Measurements from ENCODE around the gene WNT8B. TPM values are rescaled to one million over a fixed set of nuclear protein-coding genes. Genes with fewer than 3 reads are reported as not detected.
A peak's percentile ranks its signal among the peaks of the same experiment; 100 is the strongest.

The WNT8B gene
- not detected in 2 replicates for total RNA-seq (2014; rRNA removed; shearing (Covaris generic))

- DNase-seq: no peak
- Histone ChIP-seq H3K36me3 (no peaks in the 10 kb centered on the region), H3K27ac (no peak within 1 kb of the TSS), H3K4me1 (no peaks in the 10 kb centered on the region), H3K27me3 (peaks cover 10% of the 10 kb centered on the region; the same call in 1 of the 2 replicates), H3K4me3 (no peak within 1 kb of the TSS), H3K9me3 (replicated peaks) (no peaks in the 10 kb centered on the region; the same call in 1 of the 2 replicates)
These were observed at the start of gene WNT8B for GRCh38 chr10:100462709-100463108. WNT8B (plus strand) TSS chr10:100463009; CDS start chr10:100463169, 160 bp downstream.

- Histone ChIP-seq H3K27ac (no peak overlapping the region), H3K9me3 (replicated peaks) (no peaks in the 10 kb centered on the region; the same call in 1 of the 2 replicates), H3K4me1 (peaks cover 4% of the 10 kb centered on the region; the same call in 1 of the 2 replicates), H3K36me3 (no peaks in the 10 kb centered on the region), H3K27me3 (no peaks in the 10 kb centered on the region), H3K4me3 (no peak overlapping the region)
- DNase-seq: peak in 1 of 2 experiments; percentile 17
These were observed 49.6 kb upstream of the WNT8B start for GRCh38 chr10:100413173-100413572.

GRCh38 chr10:100419911-100420449, 42.8 kb upstream of the WNT8B start:
- no peak overlapping the region for H3K4me3 ChIP-seq
- H3K27ac ChIP-seq: no peak overlapping the region
- no peak for DNase-seq
- no peaks in the 10 kb centered on the region for H3K4me1 ChIP-seq
- H3K36me3 ChIP-seq: no peaks in the 10 kb centered on the region
- H3K27me3 ChIP-seq: peaks cover 11% of the 10 kb centered on the region; the same call in 1 of the 2 replicates
- H3K9me3 ChIP-seq (replicated peaks): peaks cover 1% of the 10 kb centered on the region; the same call in 1 of the 2 replicates

GRCh38 chr10:100427374-100427773, 35.4 kb upstream of the WNT8B start:
- H3K36me3 ChIP-seq: no peaks in the 10 kb centered on the region
- H3K9me3 ChIP-seq (replicated peaks): peaks cover 9% of the 10 kb centered on the region
- H3K4me3 ChIP-seq: no peak overlapping the region
- peaks cover 11% of the 10 kb centered on the region; the same call in 1 of the 2 replicates for H3K27me3 ChIP-seq
- H3K27ac ChIP-seq: no peak overlapping the region
- H3K4me1 ChIP-seq: no peaks in the 10 kb centered on the region; the same call in 1 of the 2 replicates
- DNase-seq: no peak

GRCh38 chr10:100433253-100434240, 29.3 kb upstream of the WNT8B start:
- Histone ChIP-seq H3K27ac (no peak overlapping the region), H3K4me1 (no peaks in the 10 kb centered on the region; the same call in 1 of the 2 replicates), H3K36me3 (no peaks in the 10 kb centered on the region), H3K9me3 (replicated peaks) (no peaks in the 10 kb centered on the region), H3K4me3 (no peak overlapping the region), H3K27me3 (peaks cover 7% of the 10 kb centered on the region; the same call in 1 of the 2 replicates)
- DNase-seq: peak; percentile 93 to 98

- Histone ChIP-seq H3K27ac (no peak overlapping the region), H3K4me1 (no peaks in the 10 kb centered on the region), H3K9me3 (replicated peaks) (no peaks in the 10 kb centered on the region), H3K4me3 (no peak overlapping the region), H3K36me3 (no peaks in the 10 kb centered on the region), H3K27me3 (no peaks in the 10 kb centered on the region)
- no peak for DNase-seq
These were observed 26.6 kb upstream of the WNT8B start for GRCh38 chr10:100436255-100436654.

GRCh38 chr10:100438674-100439315, 24.0 kb upstream of the WNT8B start:
- no peaks in the 10 kb centered on the region for H3K27me3 ChIP-seq
- H3K9me3 ChIP-seq (replicated peaks): no peaks in the 10 kb centered on the region
- no peaks in the 10 kb centered on the region for H3K36me3 ChIP-seq
- no peak overlapping the region for H3K4me3 ChIP-seq
- no peaks in the 10 kb centered on the region for H3K4me1 ChIP-seq
- no peak for DNase-seq
- H3K27ac ChIP-seq: no peak overlapping the region

- no peak overlapping the region for H3K4me3 ChIP-seq
- no peaks in the 10 kb centered on the region for H3K27me3 ChIP-seq
- DNase-seq: no peak
- H3K36me3 ChIP-seq: no peaks in the 10 kb centered on the region
- peaks cover 4% of the 10 kb centered on the region; the same call in 1 of the 2 replicates for H3K9me3 ChIP-seq (replicated peaks)
- no peak overlapping the region for H3K27ac ChIP-seq
- H3K4me1 ChIP-seq: no peaks in the 10 kb centered on the region; the same call in 1 of the 2 replicates
These were observed 20.3 kb upstream of the WNT8B start for GRCh38 chr10:100442548-100442947.

GRCh38 chr10:100446130-100446761, 16.6 kb upstream of the WNT8B start:
- peak; percentile 45 to 71 for DNase-seq
- H3K36me3 ChIP-seq: no peaks in the 10 kb centered on the region
- peaks cover 5% of the 10 kb centered on the region for H3K4me1 ChIP-seq
- no peak overlapping the region for H3K4me3 ChIP-seq
- no peak overlapping the region for H3K27ac ChIP-seq
- H3K9me3 ChIP-seq (replicated peaks): peaks cover 4% of the 10 kb centered on the region; the same call in 1 of the 2 replicates
- H3K27me3 ChIP-seq: peaks cover 4% of the 10 kb centered on the region; the same call in 1 of the 2 replicates

GRCh38 chr10:100447663-100448062, 15.1 kb upstream of the WNT8B start:
- Histone ChIP-seq H3K9me3 (replicated peaks) (peaks cover 4% of the 10 kb centered on the region; the same call in 1 of the 2 replicates), H3K36me3 (no peaks in the 10 kb centered on the region), H3K27ac (no peak overlapping the region), H3K4me1 (peaks cover 5% of the 10 kb centered on the region), H3K4me3 (no peak overlapping the region), H3K27me3 (peaks cover 11% of the 10 kb centered on the region; the same call in 1 of the 2 replicates)
- peak; percentile 11 to 67 for DNase-seq

GRCh38 chr10:100448951-100449350, 13.9 kb upstream of the WNT8B start:
- Histone ChIP-seq H3K9me3 (replicated peaks) (peaks cover 4% of the 10 kb centered on the region; the same call in 1 of the 2 replicates), H3K4me1 (peaks cover 5% of the 10 kb centered on the region), H3K27ac (no peak overlapping the region), H3K27me3 (peaks cover 11% of the 10 kb centered on the region; the same call in 1 of the 2 replicates), H3K36me3 (no peaks in the 10 kb centered on the region), H3K4me3 (no peak overlapping the region)
- DNase-seq: no peak

GRCh38 chr10:100468322-100468721, 5.5 kb downstream of the WNT8B start:
- no peak overlapping the region for H3K27ac ChIP-seq
- H3K27me3 ChIP-seq: peaks cover 15% of the 10 kb centered on the region
- H3K4me1 ChIP-seq: peaks cover 8% of the 10 kb centered on the region; the same call in 1 of the 2 replicates
- H3K4me3 ChIP-seq: no peak overlapping the region
- no peak for DNase-seq
- no peaks in the 10 kb centered on the region for H3K9me3 ChIP-seq (replicated peaks)
- H3K36me3 ChIP-seq: no peaks in the 10 kb centered on the region

GRCh38 chr10:100468978-100469377, 6.2 kb downstream of the WNT8B start:
- Histone ChIP-seq H3K4me1 (peaks cover 8% of the 10 kb centered on the region; the same call in 1 of the 2 replicates), H3K9me3 (replicated peaks) (no peaks in the 10 kb centered on the region), H3K27me3 (peaks cover 14% of the 10 kb centered on the region), H3K4me3 (no peak overlapping the region), H3K36me3 (no peaks in the 10 kb centered on the region), H3K27ac (no peak overlapping the region)
- no peak for DNase-seq

- H3K4me1 ChIP-seq: peaks cover 8% of the 10 kb centered on the region; the same call in 1 of the 2 replicates
- H3K36me3 ChIP-seq: no peaks in the 10 kb centered on the region
- peaks cover 7% of the 10 kb centered on the region; the same call in 1 of the 2 replicates for H3K27me3 ChIP-seq
- H3K27ac ChIP-seq: no peak overlapping the region
- no peak overlapping the region for H3K4me3 ChIP-seq
- DNase-seq: no peak
- H3K9me3 ChIP-seq (replicated peaks): no peaks in the 10 kb centered on the region
These were observed 6.9 kb downstream of the WNT8B start for GRCh38 chr10:100469756-100470155.
